GM19099 (cell line): ENCODE results near the gene KCTD14.

Experiments
- POLR2A ChIP-seq: IDR thresholded peaks from 3 replicates; pipeline ENCODE4 v1.6.1; 2011; ENCODE audit warnings: low read depth; ENCODE audit not compliant: insufficient read length; ENCODE audit errors: extremely low read depth

The KCTD14 gene

GRCh38 chr11:78036313-78036712, 13.2 kb upstream of the KCTD14 start:
- TF ChIP-seq POLR2A = no peak

GRCh38 chr11:78034623-78035022, 11.5 kb upstream of the KCTD14 start:
- TF ChIP-seq POLR2A = no peak

DNA sequence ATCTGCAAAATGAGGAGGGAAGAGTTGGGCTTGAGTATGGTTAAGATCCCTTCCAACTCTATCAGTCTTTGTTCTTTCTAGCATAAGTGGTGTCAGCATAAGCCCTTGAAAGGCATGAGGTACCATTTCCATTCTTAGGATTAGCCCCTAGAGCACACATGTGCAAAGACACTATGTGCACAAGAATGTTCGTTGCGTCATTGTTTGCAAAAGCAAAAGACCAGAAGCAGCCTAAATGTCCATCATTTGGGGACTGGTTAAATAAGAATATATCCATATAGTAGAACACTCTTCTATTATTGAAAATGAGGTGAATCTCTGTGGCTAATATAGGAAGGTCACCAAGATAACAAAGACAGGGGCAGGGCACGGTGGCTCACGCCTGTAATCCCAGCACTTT, 10.0 kb upstream of the KCTD14 start:
- TF ChIP-seq POLR2A = no peak

DNA sequence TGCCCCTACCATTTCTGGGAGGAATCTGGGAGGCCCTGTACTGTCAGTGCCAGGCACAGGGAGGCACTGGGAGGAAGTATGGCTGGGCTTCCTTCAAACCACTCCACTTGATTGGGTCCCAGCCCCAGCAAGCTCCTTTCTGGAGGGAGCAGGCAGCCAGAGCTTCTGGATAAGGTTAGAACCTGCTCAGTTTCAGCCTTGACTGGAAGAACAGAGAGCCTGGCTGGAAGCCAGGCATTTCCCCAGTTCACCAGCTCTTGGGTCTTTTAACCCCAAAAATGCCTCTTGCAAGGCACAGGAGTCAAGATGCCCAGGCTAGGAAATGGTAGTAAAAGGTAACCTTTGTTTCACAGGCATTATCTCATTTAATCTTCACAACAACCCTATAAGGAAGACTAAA, 9.0 kb upstream of the KCTD14 start:
- no peak for TF ChIP-seq POLR2A

DNA sequence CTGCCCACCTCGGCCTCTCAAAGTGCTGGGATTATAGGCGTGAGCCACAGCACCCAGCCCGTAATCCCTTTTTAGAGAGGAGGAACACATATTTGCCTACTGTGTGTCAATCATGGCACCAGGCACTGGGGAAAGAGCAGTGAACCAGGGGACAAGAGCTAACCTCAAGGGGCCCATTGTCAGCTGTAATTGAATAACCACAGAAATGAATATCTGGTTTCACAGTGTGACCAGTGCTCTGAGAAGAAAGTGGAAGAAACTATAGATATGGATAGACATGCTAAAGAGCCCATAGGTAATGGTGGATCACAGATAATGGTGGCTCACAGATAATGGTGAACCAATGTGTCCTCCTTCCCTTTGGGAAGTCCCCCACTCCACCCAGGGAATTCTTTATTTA, 8.6 kb upstream of the KCTD14 start:
- TF ChIP-seq POLR2A = no peak

DNA sequence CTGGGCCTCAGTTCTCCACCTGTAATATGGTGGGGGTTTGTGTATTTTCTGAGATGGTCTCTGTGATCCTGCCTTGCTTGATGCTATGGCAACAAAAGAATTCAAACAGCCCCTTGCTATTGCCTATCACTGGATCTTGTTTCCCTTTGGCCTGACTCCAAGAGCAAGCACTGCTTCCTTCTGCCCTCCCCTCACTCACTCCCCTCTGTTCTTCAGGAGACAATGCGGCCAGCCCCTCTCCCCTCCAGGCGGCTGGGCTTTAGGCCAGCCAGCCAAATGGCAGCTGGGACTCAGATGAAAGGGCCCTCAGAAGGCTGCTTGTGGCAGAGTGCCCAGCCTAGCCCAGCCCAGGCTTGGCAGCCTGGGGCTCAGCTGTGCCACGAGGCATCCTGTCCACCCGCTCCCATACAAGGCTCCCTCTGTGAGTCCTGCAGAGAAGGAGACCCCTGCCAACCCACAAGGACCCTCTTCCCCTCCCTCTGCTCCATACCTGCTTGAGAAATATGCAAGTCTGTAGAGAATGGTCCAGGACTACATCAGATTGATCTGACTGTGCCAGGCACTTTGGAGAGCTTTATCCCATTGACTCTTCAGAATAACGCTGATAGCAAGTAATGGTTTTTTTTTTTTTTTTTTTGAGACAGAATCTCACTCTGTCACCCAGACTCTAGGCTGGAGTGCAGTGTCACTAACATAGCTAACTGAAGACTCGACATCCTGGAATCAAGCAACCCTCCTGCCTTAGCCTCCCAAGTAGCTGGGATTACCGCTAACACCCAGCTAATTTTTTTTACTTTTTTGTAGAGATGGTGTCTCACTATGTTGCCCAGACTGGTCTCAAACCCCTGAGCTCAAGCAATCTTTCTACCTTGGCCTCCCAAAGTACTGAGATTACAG, 7.6 kb upstream of the KCTD14 start:
- no peak for TF ChIP-seq POLR2A

- TF ChIP-seq POLR2A = no peak
Measured at GRCh38 chr11:78027759-78028158, 4.7 kb upstream of the KCTD14 start.

DNA sequence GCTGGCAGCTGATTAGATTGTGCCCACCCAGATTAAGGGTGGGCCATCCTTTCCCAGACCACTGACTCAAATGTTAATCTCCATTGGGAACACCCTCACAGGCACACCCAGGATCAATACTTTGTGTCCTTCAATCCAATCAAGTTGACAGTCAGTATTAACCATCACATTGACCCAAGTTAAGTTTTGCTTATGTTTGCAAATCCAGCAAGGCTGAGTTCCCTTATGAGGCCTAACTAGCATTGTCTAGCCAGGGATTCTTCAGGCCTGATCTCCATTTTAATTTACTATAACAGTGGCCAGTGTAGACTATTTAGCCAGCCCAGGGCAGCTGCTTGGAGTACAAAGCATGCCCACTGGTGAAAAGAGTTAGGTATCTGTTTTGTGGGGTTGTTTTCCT, 2.3 kb upstream of the KCTD14 start:
- no peak for TF ChIP-seq POLR2A

GRCh38 chr11:78023426-78023825, 350 bp upstream of the KCTD14 start:
- no peak for TF ChIP-seq POLR2A

GRCh38 chr11:78021611-78022010, 1.5 kb downstream of the KCTD14 start:
- TF ChIP-seq POLR2A = no peak

DNA sequence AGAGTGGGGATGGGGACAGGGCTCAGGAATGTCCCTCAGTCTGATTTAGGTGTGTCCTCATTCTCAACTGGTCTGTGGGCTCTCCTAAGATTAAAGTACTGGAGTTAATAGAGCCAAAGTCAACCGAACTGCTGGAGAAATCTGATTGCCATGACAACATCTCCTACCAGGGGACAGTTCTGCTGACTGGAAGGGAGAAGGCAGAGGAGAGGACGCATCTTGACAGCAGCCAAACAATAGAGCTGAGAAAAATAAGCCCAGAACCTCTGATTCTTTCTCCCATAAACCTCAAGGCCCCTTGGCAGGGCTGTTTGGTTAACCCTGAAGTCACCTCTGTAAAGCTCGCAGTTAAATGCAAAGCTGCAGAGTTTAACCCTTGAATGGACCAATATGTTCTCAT, 2.8 kb downstream of the KCTD14 start:
- no peak for TF ChIP-seq POLR2A

- no peak for TF ChIP-seq POLR2A
Measured at GRCh38 chr11:78019808-78020207, 3.3 kb downstream of the KCTD14 start.

GRCh38 chr11:78015878-78016277, 7.2 kb downstream of the KCTD14 start:
- no peak for TF ChIP-seq POLR2A

DNA sequence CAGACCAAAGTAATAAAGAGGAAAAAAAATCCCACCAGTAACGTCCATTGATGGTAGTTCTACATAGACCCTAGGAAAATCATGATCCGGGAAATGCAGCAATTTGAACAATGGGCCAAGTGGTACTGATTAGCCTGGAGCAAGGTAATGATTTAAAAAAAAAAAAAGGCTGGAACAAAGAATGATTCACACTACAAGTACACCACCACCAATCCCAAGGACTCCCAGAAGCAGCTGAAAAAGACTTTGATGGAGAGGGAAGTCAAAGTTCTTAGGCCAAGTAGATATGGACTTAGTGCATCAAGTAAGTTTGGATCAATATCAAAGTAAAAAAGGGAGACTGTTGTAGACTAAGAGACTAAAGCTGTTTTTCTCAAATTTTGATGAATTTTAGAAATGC, 11.8 kb downstream of the KCTD14 start:
- no peak for TF ChIP-seq POLR2A

- no peak for TF ChIP-seq POLR2A
Measured at GRCh38 chr11:78010755-78011154, 12.3 kb downstream of the KCTD14 start.

- TF ChIP-seq POLR2A = no peak
Measured at GRCh38 chr11:78010304-78010703, 12.8 kb downstream of the KCTD14 start.

GRCh38 chr11:78009062-78009461, 14.0 kb downstream of the KCTD14 start:
- TF ChIP-seq POLR2A = no peak
